Keratinocyte (primary cell): ENCODE results near the gene CYFIP1. TPM values are rescaled to one million over a fixed set of nuclear protein-coding genes. Genes with fewer than 3 reads are reported as not detected.

Experiments
- DNase-seq: peaks from one replicate; pipeline ENCODE4 v3.0.0-alpha.2; 2011; ENCODE audit warnings: low read depth, missing footprints, low spot score
- FAIRE-seq: peaks from 2 replicates; lab custom pipeline; 2011; peaks lifted over from hg19 to GRCh38; lab: Jason Lieb, UNC
- H2AFZ ChIP-seq: 2 replicates; pipeline ENCODE4 v1.6.0; 2012; ENCODE audit warnings: low read length, control low read depth, inconsistent platforms; ENCODE audit not compliant: control insufficient read depth
- H3K27ac ChIP-seq: 2 replicates; pipeline ENCODE4 v1.5.1; 2011; ENCODE audit warnings: low read length; ENCODE audit not compliant: control insufficient read depth, insufficient read depth
- H3K27me3 ChIP-seq: 3 replicates; pipeline ENCODE4 v1.6.0; 2011; ENCODE audit warnings: low read length; ENCODE audit not compliant: control insufficient read depth, insufficient read depth; ENCODE audit errors: extremely low read depth
- H3K36me3 ChIP-seq, 2 experiments: 2 replicates in 1 of 2; 3 replicates in 1 of 2; pipeline ENCODE4 v1.5.1; 2011; ENCODE audit warnings: low read length in 2 of 2, mild to moderate bottlenecking in 1 of 2; ENCODE audit not compliant: control insufficient read depth in 2 of 2, insufficient read depth in 2 of 2; ENCODE audit errors: extremely low read depth in 1 of 2
- H3K4me1 ChIP-seq: 3 replicates; pipeline ENCODE4 v1.5.1; 2011; ENCODE audit warnings: low read length; ENCODE audit not compliant: control insufficient read depth, insufficient read depth; ENCODE audit errors: extremely low read depth
- H3K4me2 ChIP-seq: 3 replicates; pipeline ENCODE4 v1.6.0; 2011; ENCODE audit warnings: low read depth, low read length; ENCODE audit not compliant: control insufficient read depth, insufficient read depth; ENCODE audit errors: extremely low read depth
- H3K4me3 ChIP-seq, 3 experiments: fragments of 200-600 bp in 1 of 3; sonication (generic) in 1 of 3; 2 replicates in 2 of 3; 3 replicates in 1 of 3; pipeline ENCODE4 v1.5.1; 2011 to 2016; ENCODE audit warnings: low read length in 3 of 3, mild to moderate bottlenecking in 3 of 3, control low read depth in 2 of 3, inconsistent platforms in 1 of 3, low read depth in 1 of 3, mixed read lengths in 1 of 3, mixed run types in 1 of 3, moderate library complexity in 1 of 3; ENCODE audit not compliant: control insufficient read depth in 2 of 3, insufficient read depth in 2 of 3; ENCODE audit errors: extremely low read depth in 1 of 3
- H3K79me2 ChIP-seq: 2 replicates; pipeline ENCODE4 v1.6.0; 2012; ENCODE audit warnings: low read length; ENCODE audit not compliant: control insufficient read depth, insufficient read depth
- H3K9ac ChIP-seq: 3 replicates; pipeline ENCODE4 v1.6.0; 2011; ENCODE audit warnings: low read length; ENCODE audit not compliant: control insufficient read depth, insufficient read depth; ENCODE audit errors: extremely low read depth
- H3K9me1 ChIP-seq: 3 replicates; pipeline ENCODE4 v1.6.0; 2011; ENCODE audit warnings: low read length; ENCODE audit not compliant: control insufficient read depth, insufficient read depth; ENCODE audit errors: extremely low read depth
- H3K9me3 ChIP-seq: 2 replicates; pipeline ENCODE4 v1.5.1; 2012; ENCODE audit warnings: low read depth, low read length; ENCODE audit not compliant: control insufficient read depth
- H4K20me1 ChIP-seq: 3 replicates; pipeline ENCODE4 v1.6.0; 2011; ENCODE audit warnings: low read length; ENCODE audit not compliant: control insufficient read depth, insufficient read depth; ENCODE audit errors: extremely low read depth
- CTCF ChIP-seq, 3 experiments: IDR thresholded peaks in 1 of 3; conservative IDR thresholded peaks in 1 of 3; optimal IDR thresholded peaks in 1 of 3; 2 replicates in 2 of 3; 3 replicates in 1 of 3; pipeline versions ENCODE3 to v1.5.1; 2011; ENCODE audit warnings: low read length in 3 of 3, mild to moderate bottlenecking in 3 of 3, moderate library complexity in 2 of 3, control low read depth in 1 of 3, inconsistent platforms in 1 of 3; ENCODE audit not compliant: insufficient read depth in 2 of 3; ENCODE audit errors: extremely low read depth in 1 of 3
- EZH2 ChIP-seq: IDR thresholded peaks from one replicate; pipeline ENCODE4 v1.6.1; 2012; ENCODE audit warnings: inconsistent platforms, mild to moderate bottlenecking, low read length, moderate library complexity
- dilution Hi-C: fragments of 300-500 bp; cut with MboI; formaldehyde crosslinking; loops from one replicate; pipeline ENCODE4 v1.7.0; 2020; ENCODE audit warnings: low sequenced_read_pairs; ENCODE audit not compliant: extremely low pct_ligation_motif_present
- polyA plus RNA-seq, 5 experiments: library from polyadenylated mRNA; depleted of rRNA in 3 of 5; stranded (reverse) in 3 of 5; stranded (forward) in 1 of 5; unstranded in 1 of 5; fragments of >200 nt; gene quantifications; 1 replicate in 1 of 5; 2 replicates in 3 of 5; 3 replicates in 1 of 5; pipeline versions ENCODE4 v1.2.1 to v1.2.3, GENCODE V29; 2011 to 2012; ENCODE audit warnings: missing spikeins in 2 of 5, low read depth in 1 of 5, low replicate concordance in 1 of 5

CYFIP1 gene
- polyA plus RNA-seq, 1 donor (not counting 4 experiments of a cell fraction or from before 2014, with no cell fraction given): 72.3 TPM

- H3K27me3 ChIP-seq: no peaks in the 10 kb centered on the region
- no peak for FAIRE-seq
- no peaks in the 10 kb centered on the region for H3K9me1 ChIP-seq
- no peak for DNase-seq
- dilution Hi-C loops: no loop called here
- no peak overlapping the region for H2AFZ ChIP-seq
- no peak overlapping the region for H3K9ac ChIP-seq
- peaks cover 34 to 38% of the 10 kb centered on the region in 2 experiments for H3K36me3 ChIP-seq
- TF ChIP-seq CTCF (optimal IDR thresholded peaks at IDR 0.05 in 1 of 3, IDR thresholded peaks at IDR 0.05 in 1 of 3, conservative IDR thresholded peaks at IDR 0.05 in 1 of 3; ENCODE audit: extremely low read depth in 1 of 3, insufficient read depth in 2 of 3, low read length in 3 of 3) (no peak), EZH2 (no peak)
- H3K4me1 ChIP-seq: no peaks in the 10 kb centered on the region
- no peaks in the 10 kb centered on the region for H3K79me2 ChIP-seq
- H3K4me3 ChIP-seq: no peak overlapping the region
- no peaks in the 10 kb centered on the region for H4K20me1 ChIP-seq
- H3K27ac ChIP-seq: no peak overlapping the region
- H3K4me2 ChIP-seq: no peak overlapping the region
- H3K9me3 ChIP-seq: no peaks in the 10 kb centered on the region
Measured at GRCh38 chr15:22871481-22872086, 108.6 kb downstream of the CYFIP1 start.

GRCh38 chr15:22870865-22871264, 109.3 kb downstream of the CYFIP1 start:
- Histone ChIP-seq H4K20me1 (no peaks in the 10 kb centered on the region), H3K9ac (no peak overlapping the region), H3K9me3 (no peaks in the 10 kb centered on the region), H2AFZ (no peak overlapping the region), H3K9me1 (no peaks in the 10 kb centered on the region), H3K4me3 (no peak overlapping the region), H3K79me2 (no peaks in the 10 kb centered on the region), H3K36me3 (peaks cover 36 to 45% of the 10 kb centered on the region in 2 experiments), H3K27me3 (no peaks in the 10 kb centered on the region), H3K4me1 (no peaks in the 10 kb centered on the region), H3K27ac (no peak overlapping the region), H3K4me2 (no peak overlapping the region)
- no peak for FAIRE-seq
- DNase-seq: no peak
- dilution Hi-C loops: no loop called here
- TF ChIP-seq EZH2: no peak

- no peaks in the 10 kb centered on the region for H3K79me2 ChIP-seq
- no peaks in the 10 kb centered on the region for H3K4me1 ChIP-seq
- no peak overlapping the region for H2AFZ ChIP-seq
- H3K9me1 ChIP-seq: no peaks in the 10 kb centered on the region
- H3K9me3 ChIP-seq: no peaks in the 10 kb centered on the region
- dilution Hi-C loops: no loop called here
- no peak overlapping the region for H3K9ac ChIP-seq
- FAIRE-seq (no peak), DNase-seq (no peak)
- H3K27me3 ChIP-seq: no peaks in the 10 kb centered on the region
- H4K20me1 ChIP-seq: no peaks in the 10 kb centered on the region
- H3K27ac ChIP-seq: no peak overlapping the region
- H3K4me3 ChIP-seq: no peak overlapping the region
- no peak overlapping the region for H3K4me2 ChIP-seq
- peaks cover 34 to 46% of the 10 kb centered on the region in 2 experiments for H3K36me3 ChIP-seq
- TF ChIP-seq EZH2 (no peak), CTCF (optimal IDR thresholded peaks at IDR 0.05 in 1 of 3, IDR thresholded peaks at IDR 0.05 in 1 of 3, conservative IDR thresholded peaks at IDR 0.05 in 1 of 3; ENCODE audit: extremely low read depth in 1 of 3, insufficient read depth in 2 of 3, low read length in 3 of 3) (no peak)
Measured at GRCh38 chr15:22869856-22870255, 110.3 kb downstream of the CYFIP1 start.
